Loucy (cell line): Measurements from ENCODE around the gene PPP1R16B.

Source experiments
- H2AFZ ChIP-seq: fragments of 200-600 bp; sonication (generic); 2 replicates; pipeline ENCODE4 v1.6.0; 2016; ENCODE audit warnings: antibody characterized with exemption, mild to moderate bottlenecking, low read length, moderate library complexity
- H3F3A ChIP-seq: fragments of 200-600 bp; 2 replicates; pipeline ENCODE4 v1.6.0; 2016; ENCODE audit warnings: antibody characterized with exemption, low read depth, mild to moderate bottlenecking
- H3K27me3 ChIP-seq: fragments of 200-600 bp; sonication (generic); 2 replicates; pipeline ENCODE4 v1.6.1; 2014; ENCODE audit warnings: low read length, mild to moderate bottlenecking; ENCODE audit not compliant: insufficient read depth, poor library complexity, severe bottlenecking
- H3K36me3 ChIP-seq: fragments of 200-600 bp; sonication (generic); 2 replicates; pipeline ENCODE4 v1.6.1; 2016; ENCODE audit warnings: low read length; ENCODE audit not compliant: insufficient read depth
- H3K4me1 ChIP-seq: fragments of 200-600 bp; sonication (generic); 2 replicates; pipeline ENCODE4 v1.5.1; 2014; ENCODE audit warnings: low read length, mild to moderate bottlenecking; ENCODE audit not compliant: insufficient read depth, poor library complexity, severe bottlenecking
- H3K4me2 ChIP-seq: fragments of 200-600 bp; sonication (generic); 2 replicates; pipeline ENCODE4 v1.6.0; 2014; ENCODE audit warnings: antibody characterized with exemption, low read length, low read depth, mild to moderate bottlenecking; ENCODE audit not compliant: poor library complexity, severe bottlenecking
- H3K4me3 ChIP-seq: fragments of 200-600 bp; sonication (generic); 2 replicates; pipeline ENCODE4 v1.5.1; 2014; ENCODE audit warnings: low read length, mild to moderate bottlenecking, mixed read lengths; ENCODE audit not compliant: poor library complexity, severe bottlenecking
- H3K79me2 ChIP-seq: fragments of 200-600 bp; sonication (generic); 2 replicates; pipeline ENCODE4 v1.6.1; 2014; ENCODE audit warnings: low read length; ENCODE audit not compliant: insufficient read depth
- H3K9ac ChIP-seq: fragments of 200-600 bp; sonication (generic); 2 replicates; pipeline ENCODE4 v1.6.0; 2014; ENCODE audit warnings: mild to moderate bottlenecking, low read depth, low read length, moderate library complexity; ENCODE audit not compliant: poor library complexity, severe bottlenecking
- H3K9me2 ChIP-seq: fragments of 200-600 bp; sonication (generic); replicated peaks from 2 replicates; pipeline ENCODE4 v1.6.1; 2016; ENCODE audit warnings: low read depth, low read length, mixed read lengths
- H3K9me3 ChIP-seq: fragments of 200-600 bp; sonication (generic); 2 replicates; pipeline ENCODE4 v1.6.1; 2014; ENCODE audit warnings: mild to moderate bottlenecking, antibody characterized with exemption, low read length, low read depth; ENCODE audit not compliant: insufficient read depth
- H4K20me1 ChIP-seq: fragments of 200-600 bp; sonication (generic); 2 replicates; pipeline ENCODE4 v1.6.0; 2014; ENCODE audit warnings: antibody characterized with exemption, low read length, mild to moderate bottlenecking; ENCODE audit not compliant: insufficient read depth, poor library complexity, severe bottlenecking
- EZH2phosphoT487 ChIP-seq: fragments of 200-600 bp; IDR thresholded peaks from 2 replicates; pipeline ENCODE4 v1.6.1; 2018; ENCODE audit warnings: antibody characterized with exemption, mild to moderate bottlenecking, moderate library complexity, borderline replicate concordance
- TF ChIP-seq, protein P1 (sequence below): fragments of 200-600 bp; sonication (generic); conservative IDR thresholded peaks from 2 replicates; pipeline ENCODE4 v1.5.1; 2014; ENCODE audit warnings: mild to moderate bottlenecking, antibody characterized with exemption, low read length

Gene PPP1R16B

DNA sequence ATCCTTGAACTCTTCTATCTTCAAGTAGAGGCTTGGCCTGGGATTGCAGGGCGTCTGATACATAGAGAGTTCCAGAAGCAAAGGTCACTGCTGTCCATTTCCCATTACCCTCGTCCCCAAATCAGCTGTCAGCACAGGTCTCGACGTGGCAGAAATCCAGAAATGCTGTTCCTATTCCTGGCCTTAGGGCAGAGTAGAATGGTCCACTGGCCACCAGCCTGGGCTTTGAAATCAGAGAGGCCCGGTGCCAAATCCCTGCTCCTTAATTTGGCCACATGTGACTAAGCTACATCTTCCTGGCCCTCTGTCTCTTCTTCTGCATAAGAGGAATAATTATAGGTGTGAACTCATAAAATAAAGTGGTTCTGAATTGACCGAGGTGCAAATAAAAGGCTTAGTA is 79.9 kb downstream of the PPP1R16B start:
- no peak overlapping the region for H2AFZ ChIP-seq
- TF ChIP-seq, protein P1, sequence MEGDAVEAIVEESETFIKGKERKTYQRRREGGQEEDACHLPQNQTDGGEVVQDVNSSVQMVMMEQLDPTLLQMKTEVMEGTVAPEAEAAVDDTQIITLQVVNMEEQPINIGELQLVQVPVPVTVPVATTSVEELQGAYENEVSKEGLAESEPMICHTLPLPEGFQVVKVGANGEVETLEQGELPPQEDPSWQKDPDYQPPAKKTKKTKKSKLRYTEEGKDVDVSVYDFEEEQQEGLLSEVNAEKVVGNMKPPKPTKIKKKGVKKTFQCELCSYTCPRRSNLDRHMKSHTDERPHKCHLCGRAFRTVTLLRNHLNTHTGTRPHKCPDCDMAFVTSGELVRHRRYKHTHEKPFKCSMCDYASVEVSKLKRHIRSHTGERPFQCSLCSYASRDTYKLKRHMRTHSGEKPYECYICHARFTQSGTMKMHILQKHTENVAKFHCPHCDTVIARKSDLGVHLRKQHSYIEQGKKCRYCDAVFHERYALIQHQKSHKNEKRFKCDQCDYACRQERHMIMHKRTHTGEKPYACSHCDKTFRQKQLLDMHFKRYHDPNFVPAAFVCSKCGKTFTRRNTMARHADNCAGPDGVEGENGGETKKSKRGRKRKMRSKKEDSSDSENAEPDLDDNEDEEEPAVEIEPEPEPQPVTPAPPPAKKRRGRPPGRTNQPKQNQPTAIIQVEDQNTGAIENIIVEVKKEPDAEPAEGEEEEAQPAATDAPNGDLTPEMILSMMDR, result no peak
- no peak for TF ChIP-seq EZH2phosphoT487
- peaks cover 19% of the 10 kb centered on the region for H3K79me2 ChIP-seq
- peaks cover 21% of the 10 kb centered on the region for H3K4me1 ChIP-seq
- no peaks in the 10 kb centered on the region for H3F3A ChIP-seq
- H3K4me2 ChIP-seq, result no peak overlapping the region
- no peaks in the 10 kb centered on the region for H3K9me2 ChIP-seq
- H3K27me3 ChIP-seq, result no peaks in the 10 kb centered on the region
- no peak overlapping the region for H3K9ac ChIP-seq
- H3K36me3 ChIP-seq, result peaks cover 6% of the 10 kb centered on the region; the same call in 1 of the 2 replicates
- H4K20me1 ChIP-seq, result peaks cover 5% of the 10 kb centered on the region
- no peak overlapping the region for H3K4me3 ChIP-seq
- no peaks in the 10 kb centered on the region for H3K9me3 ChIP-seq

DNA sequence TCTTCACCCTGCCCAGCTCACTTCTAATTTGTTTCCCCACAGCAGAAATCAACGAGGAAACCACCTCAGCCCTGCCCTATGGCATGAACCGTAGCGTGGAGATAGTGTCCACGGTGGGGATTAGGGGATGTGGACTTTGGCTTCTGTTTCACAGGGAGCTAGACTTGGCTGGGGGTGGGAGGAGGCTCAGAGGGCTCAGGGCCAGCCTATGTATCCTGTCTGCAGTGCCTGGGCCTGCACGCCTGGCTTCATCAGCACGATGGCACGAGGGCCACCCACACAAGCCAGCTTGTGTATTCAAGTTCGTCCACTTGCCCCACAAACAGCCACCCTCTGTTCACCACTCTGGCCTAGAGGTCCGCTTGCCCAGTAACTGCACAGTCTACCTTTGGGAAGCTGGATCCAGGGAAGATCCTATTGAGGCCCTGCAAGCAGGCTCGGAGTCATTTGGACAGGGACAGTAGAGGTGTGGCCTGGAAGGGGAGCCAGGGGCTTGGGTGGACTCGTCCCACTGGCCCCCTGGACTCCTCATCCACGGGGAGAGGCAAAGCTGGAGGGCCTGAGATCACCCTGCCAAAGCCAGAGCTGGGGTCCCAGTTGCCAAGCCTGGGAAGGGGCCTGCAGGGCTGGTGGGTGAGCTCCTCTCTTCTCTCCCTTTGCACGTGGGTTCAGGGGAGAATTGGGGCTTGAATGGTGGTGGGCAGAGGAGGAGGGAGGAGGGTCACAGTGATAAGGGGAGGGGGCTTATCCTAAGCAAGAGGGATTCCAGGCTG is 82.7 kb downstream of the PPP1R16B start:
- Histone ChIP-seq H3K9me2 (no peaks in the 10 kb centered on the region), H3K36me3 (peaks cover 6% of the 10 kb centered on the region; the same call in 1 of the 2 replicates), H3K4me3 (no peak overlapping the region), H3K4me2 (no peak overlapping the region), H3K9me3 (no peaks in the 10 kb centered on the region), H4K20me1 (no peaks in the 10 kb centered on the region), H3K9ac (no peak overlapping the region), H3K4me1 (peaks cover 3% of the 10 kb centered on the region), H2AFZ (no peak overlapping the region), H3F3A (no peaks in the 10 kb centered on the region), H3K79me2 (no peaks in the 10 kb centered on the region; the same call in 1 of the 2 replicates), H3K27me3 (no peaks in the 10 kb centered on the region)
- TF ChIP-seq EZH2phosphoT487, result no peak
- TF ChIP-seq, protein P1, result no peak

GRCh38 chr20:38889050-38889449 is 83.6 kb downstream of the PPP1R16B start:
- H2AFZ ChIP-seq, result no peak overlapping the region
- TF ChIP-seq EZH2phosphoT487, result no peak
- TF ChIP-seq, protein P1, result no peak
- no peaks in the 10 kb centered on the region for H3F3A ChIP-seq
- peaks cover 6% of the 10 kb centered on the region; the same call in 1 of the 2 replicates for H3K36me3 ChIP-seq
- no peaks in the 10 kb centered on the region for H4K20me1 ChIP-seq
- H3K4me1 ChIP-seq, result no peaks in the 10 kb centered on the region
- no peak overlapping the region for H3K9ac ChIP-seq
- no peaks in the 10 kb centered on the region for H3K9me3 ChIP-seq
- no peaks in the 10 kb centered on the region for H3K9me2 ChIP-seq
- H3K4me2 ChIP-seq, result no peak overlapping the region
- no peaks in the 10 kb centered on the region for H3K27me3 ChIP-seq
- no peak overlapping the region for H3K4me3 ChIP-seq
- no peaks in the 10 kb centered on the region; the same call in 1 of the 2 replicates for H3K79me2 ChIP-seq
